Uterus (tissue), 4 donors: Measurements from ENCODE around the gene TMEM125. TPM values are rescaled to one million over a fixed set of nuclear protein-coding genes. Genes with fewer than 3 reads are reported as not detected.

Source experiments
- DNase-seq, 2 donors: peaks; one replicate each; pipeline ENCODE4 v3.0.0-alpha.2; 2019 to 2020
- H3K27ac ChIP-seq, 2 donors: fragments of 200-600 bp; sonication (generic); 1 replicate in 1 of 2; 2 replicates in 1 of 2; pipeline ENCODE4 v1.5.1; 2016 to 2018
- H3K27me3 ChIP-seq, 2 donors: fragments of 200-600 bp; sonication (generic); one replicate each; pipeline ENCODE4 v1.5.1; 2018 to 2019; ENCODE audit warnings: control low read depth in 1 of 2
- H3K36me3 ChIP-seq, 2 donors: fragments of 200-600 bp; sonication (generic); one replicate each; pipeline ENCODE4 v1.5.1; 2019; ENCODE audit warnings: control low read depth in 1 of 2
- H3K4me1 ChIP-seq, 2 donors: fragments of 200-600 bp; sonication (generic); one replicate each; pipeline ENCODE4 v1.5.1; 2018 to 2019; ENCODE audit warnings: control low read depth in 1 of 2
- H3K4me3 ChIP-seq, 2 donors: fragments of 200-600 bp; sonication (generic); 1 replicate in 1 of 2; 2 replicates in 1 of 2; pipeline ENCODE4 v1.5.1; 2018 to 2019; ENCODE audit warnings: mild to moderate bottlenecking in 1 of 2
- H3K9me3 ChIP-seq, 2 donors: fragments of 200-600 bp; sonication (generic); one replicate each; pipeline ENCODE4 v1.5.1; 2019; ENCODE audit warnings: control low read depth in 1 of 2
- POLR2A ChIP-seq, 2 donors: fragments of 450-650 bp; IDR thresholded peaks; one replicate each; pipeline ENCODE4 v1.6.1; 2016; ENCODE audit warnings: antibody characterized with exemption in 2 of 2, mild to moderate bottlenecking in 1 of 2, moderate library complexity in 1 of 2
- intact Hi-C: fragments of 100-400 bp; cut with DNase I; formaldehyde crosslinking; loops from one replicate; pipeline ENCODE4 v1.15.1; 2023; ENCODE audit warnings: low total_unique reads
- total RNA-seq, 4 donors: library from RNA; depleted of rRNA in 3 of 4; stranded (reverse); fragments of >200 nt in 3 of 4; gene quantifications; one replicate each; pipeline versions ENCODE4 v1.1.0 to v1.2.4, GENCODE V29; 2014 to 2023
- TF ChIP-seq, protein P1 (sequence below), 4 experiments: fragments of 200-600 bp in 2 of 4; fragments of 450-650 bp in 2 of 4; sonication (generic) in 2 of 4; IDR thresholded peaks; one replicate each; pipeline ENCODE4 v1.5.1; 2016 to 2019; ENCODE audit warnings: antibody characterized with exemption in 4 of 4, mild to moderate bottlenecking in 2 of 4, moderate library complexity in 1 of 4
- donor health status: DM: yes; HTN: yes; CAD: no.

Gene TMEM125
- total RNA-seq, 4 donors from 2014 or later, result 0.55 to 3.6 TPM; not detected in 2

GRCh38 chr1:43232482-43232881, 37.3 kb upstream of the TMEM125 start:
- intact Hi-C loops, result no loop called here
- TF ChIP-seq, protein P1, sequence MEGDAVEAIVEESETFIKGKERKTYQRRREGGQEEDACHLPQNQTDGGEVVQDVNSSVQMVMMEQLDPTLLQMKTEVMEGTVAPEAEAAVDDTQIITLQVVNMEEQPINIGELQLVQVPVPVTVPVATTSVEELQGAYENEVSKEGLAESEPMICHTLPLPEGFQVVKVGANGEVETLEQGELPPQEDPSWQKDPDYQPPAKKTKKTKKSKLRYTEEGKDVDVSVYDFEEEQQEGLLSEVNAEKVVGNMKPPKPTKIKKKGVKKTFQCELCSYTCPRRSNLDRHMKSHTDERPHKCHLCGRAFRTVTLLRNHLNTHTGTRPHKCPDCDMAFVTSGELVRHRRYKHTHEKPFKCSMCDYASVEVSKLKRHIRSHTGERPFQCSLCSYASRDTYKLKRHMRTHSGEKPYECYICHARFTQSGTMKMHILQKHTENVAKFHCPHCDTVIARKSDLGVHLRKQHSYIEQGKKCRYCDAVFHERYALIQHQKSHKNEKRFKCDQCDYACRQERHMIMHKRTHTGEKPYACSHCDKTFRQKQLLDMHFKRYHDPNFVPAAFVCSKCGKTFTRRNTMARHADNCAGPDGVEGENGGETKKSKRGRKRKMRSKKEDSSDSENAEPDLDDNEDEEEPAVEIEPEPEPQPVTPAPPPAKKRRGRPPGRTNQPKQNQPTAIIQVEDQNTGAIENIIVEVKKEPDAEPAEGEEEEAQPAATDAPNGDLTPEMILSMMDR (IDR thresholded peaks at IDR 0.05), result no peak
- Histone ChIP-seq H3K27me3 (no peaks in the 10 kb centered on the region), H3K4me3 (no peak overlapping the region), H3K36me3 (no peaks in the 10 kb centered on the region), H3K4me1 (no peaks in the 10 kb centered on the region), H3K9me3 (no peaks in the 10 kb centered on the region), H3K27ac (no peak overlapping the region)
- DNase-seq, result no peak

DNA sequence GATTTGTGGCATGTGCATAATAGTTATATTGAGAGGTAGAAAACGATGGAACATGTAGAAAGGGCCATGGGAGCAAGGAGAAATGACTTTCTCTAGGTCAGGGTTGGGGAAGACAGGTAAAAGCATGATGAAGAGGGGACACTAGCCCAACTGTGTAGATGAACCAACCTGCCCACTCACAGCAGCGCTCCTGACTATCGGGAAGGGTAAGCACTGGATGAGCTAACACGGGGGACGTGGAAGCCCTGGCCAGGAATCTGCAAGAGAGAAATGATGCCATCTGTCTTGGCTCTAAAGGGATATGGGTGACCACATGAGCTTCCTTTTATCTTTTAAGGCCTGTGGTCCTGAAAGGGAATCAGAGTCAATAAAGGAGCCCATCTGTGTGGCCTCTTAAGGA, 36.2 kb upstream of the TMEM125 start:
- H3K4me1 ChIP-seq, result no peaks in the 10 kb centered on the region
- H3K27ac ChIP-seq, result no peak overlapping the region
- H3K36me3 ChIP-seq, result no peaks in the 10 kb centered on the region
- TF ChIP-seq POLR2A (IDR thresholded peaks at IDR 0.05), result no peak
- TF ChIP-seq, protein P1 (IDR thresholded peaks at IDR 0.05), result no peak
- H3K4me3 ChIP-seq, result no peak overlapping the region
- intact Hi-C loops, result no loop called here
- H3K27me3 ChIP-seq, result no peaks in the 10 kb centered on the region
- H3K9me3 ChIP-seq, result no peaks in the 10 kb centered on the region
- DNase-seq, result no peak

DNA sequence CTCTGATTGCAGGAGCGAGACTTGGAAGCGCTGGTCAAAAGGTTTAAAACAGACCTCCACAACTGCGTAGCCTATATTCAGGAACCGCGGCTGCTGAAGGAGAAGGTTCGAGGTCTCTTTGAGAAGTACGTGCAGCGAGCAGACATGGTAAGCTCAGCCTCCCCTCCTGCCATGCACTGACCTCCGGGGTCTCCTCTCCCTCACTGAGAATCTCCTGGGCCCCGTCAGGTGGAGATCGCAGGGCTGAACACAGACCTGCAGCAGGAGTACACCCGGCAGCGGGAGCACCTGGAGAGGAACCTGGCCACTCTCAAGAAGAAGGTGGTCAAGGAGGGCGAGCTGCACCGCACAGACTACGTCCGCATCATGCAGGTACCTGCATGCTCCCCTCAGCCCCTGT, 35.5 kb upstream of the TMEM125 start:
- Histone ChIP-seq H3K27me3 (no peaks in the 10 kb centered on the region), H3K4me1 (no peaks in the 10 kb centered on the region), H3K36me3 (no peaks in the 10 kb centered on the region), H3K9me3 (no peaks in the 10 kb centered on the region), H3K27ac (no peak overlapping the region), H3K4me3 (no peak overlapping the region)
- DNase-seq, result no peak
- no peak for TF ChIP-seq POLR2A (IDR thresholded peaks at IDR 0.05)
- TF ChIP-seq, protein P1 (IDR thresholded peaks at IDR 0.05), result no peak
- intact Hi-C loops, result no loop called here

- no peaks in the 10 kb centered on the region for H3K36me3 ChIP-seq
- no peak overlapping the region for H3K4me3 ChIP-seq
- H3K9me3 ChIP-seq, result no peaks in the 10 kb centered on the region
- no peak for DNase-seq
- no peaks in the 10 kb centered on the region for H3K4me1 ChIP-seq
- no peak overlapping the region for H3K27ac ChIP-seq
- TF ChIP-seq, protein P1 (IDR thresholded peaks at IDR 0.05), result no peak
- no peak for TF ChIP-seq POLR2A (IDR thresholded peaks at IDR 0.05)
- H3K27me3 ChIP-seq, result no peaks in the 10 kb centered on the region
- intact Hi-C loops, result no loop called here
Observed at GRCh38 chr1:43235040-43235439, 34.7 kb upstream of the TMEM125 start.

- H3K27me3 ChIP-seq, result no peaks in the 10 kb centered on the region
- H3K36me3 ChIP-seq, result no peaks in the 10 kb centered on the region
- intact Hi-C loops, result no loop called here
- DNase-seq, result no peak
- no peaks in the 10 kb centered on the region for H3K4me1 ChIP-seq
- no peak overlapping the region for H3K27ac ChIP-seq
- no peak overlapping the region for H3K4me3 ChIP-seq
- TF ChIP-seq, protein P1 (IDR thresholded peaks at IDR 0.05), result no peak
- TF ChIP-seq POLR2A (IDR thresholded peaks at IDR 0.05), result no peak
- no peaks in the 10 kb centered on the region for H3K9me3 ChIP-seq
Observed at GRCh38 chr1:43235451-43236121, 34.2 kb upstream of the TMEM125 start.
